Ovary (tissue), 3 donors: ENCODE data around the gene RALBP1.

ENCODE experiments used
- EP300 ChIP-seq: sonication (generic); formaldehyde crosslinking; IDR thresholded peaks from one replicate; pipeline ENCODE4 v1.6.1; 2017; ENCODE audit warnings: antibody characterized with exemption
- TF ChIP-seq, protein P1 (sequence below), 3 donors: fragments of 450-650 bp in 2 of 3; fragments of 200-600 bp in 1 of 3; IDR thresholded peaks; one replicate each; pipeline versions ENCODE4 v1.5.1 to v1.8.0; 2016 to 2022; ENCODE audit warnings: antibody characterized with exemption in 3 of 3, mild to moderate bottlenecking in 1 of 3
- donor health status: DM: no; HTN: no; CAD: no.

DNA sequence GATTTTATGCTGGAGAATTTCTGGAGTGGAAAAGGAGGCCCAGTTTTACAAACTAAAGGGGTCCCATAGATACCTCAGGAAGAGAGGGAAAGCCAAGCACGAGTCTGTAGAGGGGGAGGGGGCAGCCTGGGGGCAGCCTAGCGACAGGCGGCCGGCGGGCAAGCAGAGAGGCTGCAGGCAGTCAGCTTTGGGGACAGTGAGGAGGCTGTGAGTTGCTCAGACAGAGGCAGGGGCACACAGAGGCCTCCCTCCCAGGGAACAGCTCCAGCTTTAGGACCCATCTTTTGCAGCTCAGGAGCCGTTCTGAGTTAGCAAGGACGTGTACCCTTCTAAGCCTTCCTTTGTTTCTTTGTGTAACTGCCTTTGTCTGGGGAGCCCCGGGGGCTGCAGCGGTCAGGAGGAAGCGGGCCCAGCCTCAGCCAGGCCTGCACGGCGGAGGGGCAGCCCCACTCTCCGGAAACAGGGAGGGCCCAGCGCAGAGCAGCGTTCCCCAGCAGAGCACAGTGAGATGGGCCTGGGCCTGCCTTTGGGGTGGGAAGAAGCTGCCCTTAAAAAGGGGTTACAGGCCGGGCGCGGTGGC is 41.1 kb upstream of the RALBP1 start:
- TF ChIP-seq, protein P1, sequence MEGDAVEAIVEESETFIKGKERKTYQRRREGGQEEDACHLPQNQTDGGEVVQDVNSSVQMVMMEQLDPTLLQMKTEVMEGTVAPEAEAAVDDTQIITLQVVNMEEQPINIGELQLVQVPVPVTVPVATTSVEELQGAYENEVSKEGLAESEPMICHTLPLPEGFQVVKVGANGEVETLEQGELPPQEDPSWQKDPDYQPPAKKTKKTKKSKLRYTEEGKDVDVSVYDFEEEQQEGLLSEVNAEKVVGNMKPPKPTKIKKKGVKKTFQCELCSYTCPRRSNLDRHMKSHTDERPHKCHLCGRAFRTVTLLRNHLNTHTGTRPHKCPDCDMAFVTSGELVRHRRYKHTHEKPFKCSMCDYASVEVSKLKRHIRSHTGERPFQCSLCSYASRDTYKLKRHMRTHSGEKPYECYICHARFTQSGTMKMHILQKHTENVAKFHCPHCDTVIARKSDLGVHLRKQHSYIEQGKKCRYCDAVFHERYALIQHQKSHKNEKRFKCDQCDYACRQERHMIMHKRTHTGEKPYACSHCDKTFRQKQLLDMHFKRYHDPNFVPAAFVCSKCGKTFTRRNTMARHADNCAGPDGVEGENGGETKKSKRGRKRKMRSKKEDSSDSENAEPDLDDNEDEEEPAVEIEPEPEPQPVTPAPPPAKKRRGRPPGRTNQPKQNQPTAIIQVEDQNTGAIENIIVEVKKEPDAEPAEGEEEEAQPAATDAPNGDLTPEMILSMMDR (IDR thresholded peaks at IDR 0.05): no peak
- no peak for TF ChIP-seq EP300
